ENCODE data around the gene TP53BP2.

DNA sequence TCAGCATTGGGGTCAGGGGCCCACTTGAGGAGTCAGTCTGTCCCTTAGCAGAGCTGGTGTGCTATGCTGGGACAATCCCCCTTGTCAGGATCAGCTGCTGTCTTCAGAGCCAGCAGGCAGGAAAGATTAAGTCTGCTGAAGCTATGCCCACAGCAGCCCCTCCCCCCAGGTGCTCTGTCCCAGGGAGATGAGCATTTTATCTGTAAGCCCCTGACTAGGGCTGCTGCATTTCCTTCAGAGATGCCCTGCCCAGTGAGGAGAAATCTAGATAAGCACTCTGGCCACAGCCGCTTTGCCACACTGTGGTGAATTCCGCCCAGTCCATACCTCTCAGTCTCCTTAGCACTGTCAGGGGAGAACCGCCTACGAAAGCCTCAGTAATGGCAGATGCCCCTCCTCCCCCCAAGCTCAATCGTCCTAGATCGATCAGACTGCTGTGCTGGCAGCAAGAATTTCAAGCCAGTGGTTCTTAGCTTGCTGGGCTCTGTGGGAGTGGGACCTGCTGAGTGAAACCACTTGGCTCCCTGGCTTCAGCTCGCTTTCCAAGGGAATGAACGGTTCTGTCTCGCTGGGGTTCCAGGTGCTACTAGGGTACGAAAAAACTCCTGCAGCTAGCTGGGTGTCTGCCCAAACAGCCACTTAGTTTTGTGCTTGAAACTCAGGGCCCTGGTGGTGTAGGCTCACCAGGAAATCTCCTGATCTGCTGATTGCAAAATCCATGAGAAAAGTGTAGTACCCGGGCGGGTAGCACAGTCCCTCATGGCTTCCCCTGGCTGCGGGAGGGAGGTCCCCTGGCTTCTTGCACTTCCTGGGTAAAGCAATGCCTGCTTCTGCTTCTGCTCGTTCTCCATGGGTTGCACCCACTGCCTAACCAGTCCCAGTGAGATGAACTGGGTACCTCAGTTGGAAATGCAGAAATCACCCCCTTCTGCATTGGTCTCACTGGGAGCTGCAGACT lies 25.1 kb upstream of the TP53BP2 start:
- no peak for TF ChIP-seq POLR2A (IDR thresholded peaks at IDR 0.05)
- TF ChIP-seq, protein P1, sequence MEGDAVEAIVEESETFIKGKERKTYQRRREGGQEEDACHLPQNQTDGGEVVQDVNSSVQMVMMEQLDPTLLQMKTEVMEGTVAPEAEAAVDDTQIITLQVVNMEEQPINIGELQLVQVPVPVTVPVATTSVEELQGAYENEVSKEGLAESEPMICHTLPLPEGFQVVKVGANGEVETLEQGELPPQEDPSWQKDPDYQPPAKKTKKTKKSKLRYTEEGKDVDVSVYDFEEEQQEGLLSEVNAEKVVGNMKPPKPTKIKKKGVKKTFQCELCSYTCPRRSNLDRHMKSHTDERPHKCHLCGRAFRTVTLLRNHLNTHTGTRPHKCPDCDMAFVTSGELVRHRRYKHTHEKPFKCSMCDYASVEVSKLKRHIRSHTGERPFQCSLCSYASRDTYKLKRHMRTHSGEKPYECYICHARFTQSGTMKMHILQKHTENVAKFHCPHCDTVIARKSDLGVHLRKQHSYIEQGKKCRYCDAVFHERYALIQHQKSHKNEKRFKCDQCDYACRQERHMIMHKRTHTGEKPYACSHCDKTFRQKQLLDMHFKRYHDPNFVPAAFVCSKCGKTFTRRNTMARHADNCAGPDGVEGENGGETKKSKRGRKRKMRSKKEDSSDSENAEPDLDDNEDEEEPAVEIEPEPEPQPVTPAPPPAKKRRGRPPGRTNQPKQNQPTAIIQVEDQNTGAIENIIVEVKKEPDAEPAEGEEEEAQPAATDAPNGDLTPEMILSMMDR (IDR thresholded peaks at IDR 0.05) = no peak
